Measurements from ENCODE around the gene CCDC186. TPM values are rescaled to one million over a fixed set of nuclear protein-coding genes. Genes with fewer than 3 reads are reported as not detected.

CCDC186 gene
- total RNA-seq, 1 experiment from 2014 or later: 26.3 TPM

GRCh38 chr10:114110174-114110972 lies 63.6 kb downstream of the CCDC186 start:
- no peaks in the 10 kb centered on the region for H3K27me3 ChIP-seq (replicated peaks; ENCODE audit: control insufficient read depth, insufficient read depth, low read length)
- ChIA-PET CTCF (interaction anchor here (0.6 to 1.0 kb wide), 3 partner anchors 10 to 556 kb away, joined by 3 to 5 read pairs (median 3); no protein-coding TSS in a partner anchor), POLR2A (no interaction called here)
- no peaks in the 10 kb centered on the region for H3K9me3 ChIP-seq
- intact Hi-C loops (cut with micrococcal nuclease; ENCODE audit: unreplicated experiment): loop anchor here (10.0 kb wide), 1 partner anchor 124 kb away; the partner anchor contains the start of gene VWA2
- Mint-ChIP-seq H3K27me3 (ENCODE audit: insufficient read depth, unreplicated experiment) (no peaks in the 10 kb centered on the region), H3K9me3 (ENCODE audit: unreplicated experiment) (no peaks in the 10 kb centered on the region), H3K27ac (ENCODE audit: unreplicated experiment) (no peak overlapping the region), H3K4me1 (ENCODE audit: low read depth, unreplicated experiment) (no peaks in the 10 kb centered on the region), H3K4me3 (ENCODE audit: unreplicated experiment) (no peak overlapping the region), H3K36me3 (ENCODE audit: insufficient read depth, unreplicated experiment) (no peaks in the 10 kb centered on the region)
- H3K4me1 ChIP-seq: no peaks in the 10 kb centered on the region
- DNase-seq: peak in 1 of 2 experiments; percentile 48
- H3K36me3 ChIP-seq (ENCODE audit: control insufficient read depth, insufficient read depth, low read length): no peaks in the 10 kb centered on the region
- peak; percentile 35 to 52 for TF ChIP-seq CTCF (IDR thresholded peaks at IDR 0.05; ENCODE audit: insufficient read depth in 1 of 2, low read depth in 1 of 2, low read length in 1 of 2, severe bottlenecking in 1 of 2, unreplicated experiment in 1 of 2)
- no TSS peak for BruUV-seq (replicated peaks)
- no peak overlapping the region for H3K4me3 ChIP-seq (ENCODE audit: low read depth, low read length)

GRCh38 chr10:114103284-114103683 lies 70.7 kb downstream of the CCDC186 start:
- Histone ChIP-seq H3K4me1 (no peaks in the 10 kb centered on the region), H3K36me3 (ENCODE audit: control insufficient read depth, insufficient read depth, low read length) (no peaks in the 10 kb centered on the region), H3K4me3 (ENCODE audit: low read depth, low read length) (no peak overlapping the region), H3K9me3 (no peaks in the 10 kb centered on the region), H3K27me3 (replicated peaks; ENCODE audit: control insufficient read depth, insufficient read depth, low read length) (no peaks in the 10 kb centered on the region)
- no peaks in the 10 kb centered on the region for H3K36me3 Mint-ChIP-seq (ENCODE audit: insufficient read depth, unreplicated experiment)
- TF ChIP-seq CTCF (IDR thresholded peaks at IDR 0.05; ENCODE audit: insufficient read depth in 1 of 2, low read depth in 1 of 2, low read length in 1 of 2, severe bottlenecking in 1 of 2, unreplicated experiment in 1 of 2): peak in 1 of 2 experiments; percentile 58
- intact Hi-C loops (cut with micrococcal nuclease; ENCODE audit: unreplicated experiment): loop anchor here (1.0 to 5.0 kb wide), 5 partner anchors 196 to 398 kb away; no protein-coding TSS in a partner anchor
- DNase-seq: peak in 1 of 2 experiments; percentile 52
- BruUV-seq (replicated peaks): no TSS peak
- ChIA-PET POLR2A (no interaction called here), CTCF (interaction anchor here (2.0 kb wide), 1 partner anchor 301 kb away, joined by 4 read pairs; no protein-coding TSS in a partner anchor)
- no peak overlapping the region for H3K27ac Mint-ChIP-seq (ENCODE audit: unreplicated experiment)
- no peak overlapping the region for H3K4me3 Mint-ChIP-seq (ENCODE audit: unreplicated experiment)
- peaks cover 7% of the 10 kb centered on the region for H3K4me1 Mint-ChIP-seq (ENCODE audit: low read depth, unreplicated experiment)
- H3K9me3 Mint-ChIP-seq (ENCODE audit: unreplicated experiment): no peaks in the 10 kb centered on the region
- no peaks in the 10 kb centered on the region for H3K27me3 Mint-ChIP-seq (ENCODE audit: insufficient read depth, unreplicated experiment)

GRCh38 chr10:114102256-114102655 lies 71.7 kb downstream of the CCDC186 start:
- Mint-ChIP-seq H3K36me3 (ENCODE audit: insufficient read depth, unreplicated experiment) (no peaks in the 10 kb centered on the region), H3K27ac (ENCODE audit: unreplicated experiment) (no peak overlapping the region), H3K27me3 (ENCODE audit: insufficient read depth, unreplicated experiment) (no peaks in the 10 kb centered on the region), H3K4me3 (ENCODE audit: unreplicated experiment) (no peak overlapping the region), H3K4me1 (ENCODE audit: low read depth, unreplicated experiment) (peaks cover 7% of the 10 kb centered on the region), H3K9me3 (ENCODE audit: unreplicated experiment) (no peaks in the 10 kb centered on the region)
- ChIA-PET POLR2A (no interaction called here), CTCF (interaction anchor here (2.0 kb wide), 1 partner anchor 300 kb away, joined by 4 read pairs; no protein-coding TSS in a partner anchor)
- no TSS peak for BruUV-seq (replicated peaks)
- Histone ChIP-seq H3K27me3 (replicated peaks; ENCODE audit: control insufficient read depth, insufficient read depth, low read length) (no peaks in the 10 kb centered on the region), H3K4me3 (ENCODE audit: low read depth, low read length) (no peak overlapping the region), H3K4me1 (no peaks in the 10 kb centered on the region), H3K9me3 (no peaks in the 10 kb centered on the region), H3K36me3 (ENCODE audit: control insufficient read depth, insufficient read depth, low read length) (no peaks in the 10 kb centered on the region)
- no peak for DNase-seq
- intact Hi-C loops (cut with micrococcal nuclease; ENCODE audit: unreplicated experiment): loop anchor here (5.0 kb wide), 1 partner anchor 195 kb away; no protein-coding TSS in a partner anchor
- no peak for TF ChIP-seq CTCF (IDR thresholded peaks at IDR 0.05; ENCODE audit: insufficient read depth in 1 of 2, low read depth in 1 of 2, low read length in 1 of 2, severe bottlenecking in 1 of 2, unreplicated experiment in 1 of 2)
